ENCODE results near the gene SEC23IP.

SEC23IP gene

DNA sequence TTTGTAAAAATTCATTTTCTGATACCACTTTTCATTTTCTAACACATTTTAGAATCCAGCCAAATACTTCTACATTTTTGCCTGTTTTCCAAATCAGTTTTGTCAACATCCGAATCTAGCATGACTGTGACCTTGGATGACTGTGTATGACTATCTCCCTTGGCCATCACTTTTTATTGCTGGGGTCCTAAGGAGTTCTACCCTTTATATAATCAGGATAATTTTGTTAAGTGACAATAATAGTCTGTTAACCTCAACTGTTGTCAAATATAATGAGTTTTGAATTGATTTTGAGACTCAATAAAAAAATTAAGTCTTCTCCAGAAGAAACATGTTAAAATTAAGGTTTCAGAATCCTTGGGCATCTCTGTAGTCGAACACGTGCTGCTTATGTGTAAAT, 53.3 kb downstream of the SEC23IP start:
- no peak for DNase-seq

DNA sequence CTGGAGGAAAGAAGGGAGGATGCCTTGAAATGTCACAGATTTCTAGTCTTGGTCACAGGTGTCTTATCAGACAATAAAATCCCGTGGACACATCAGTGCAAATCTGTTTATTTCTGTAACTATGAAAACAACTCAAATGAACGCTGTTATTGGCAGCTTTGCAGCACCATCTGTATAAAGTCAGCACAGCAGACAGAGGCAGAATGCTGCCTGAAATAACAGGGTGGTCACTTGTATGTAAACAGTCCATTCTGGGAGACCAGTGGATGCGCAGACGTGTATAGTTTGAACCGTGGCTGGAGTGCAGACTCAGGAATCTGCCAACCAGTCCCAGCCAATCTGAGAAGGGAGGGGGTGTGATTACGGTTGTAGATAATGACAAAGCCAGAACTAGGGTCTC, 54.8 kb downstream of the SEC23IP start:
- DNase-seq: no peak

DNA sequence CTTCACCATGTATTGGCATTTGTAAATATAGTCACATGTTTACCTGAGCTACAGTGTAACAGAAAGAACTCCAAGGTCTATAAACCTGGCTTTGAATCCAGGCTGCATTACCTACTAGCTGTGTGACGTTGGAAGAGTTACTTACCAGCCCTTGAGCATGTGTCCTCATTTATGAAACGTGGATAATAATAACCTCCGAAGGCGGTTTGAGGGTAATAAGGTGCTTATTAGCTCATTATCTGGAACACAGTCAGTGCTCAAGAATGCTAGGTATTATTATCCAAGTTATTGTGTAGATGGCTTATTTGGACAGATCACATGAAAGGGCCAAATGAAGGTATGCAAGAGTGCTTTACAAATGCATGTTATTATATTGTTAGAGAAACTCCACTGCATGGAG, 64.9 kb downstream of the SEC23IP start:
- DNase-seq: no peak

DNA sequence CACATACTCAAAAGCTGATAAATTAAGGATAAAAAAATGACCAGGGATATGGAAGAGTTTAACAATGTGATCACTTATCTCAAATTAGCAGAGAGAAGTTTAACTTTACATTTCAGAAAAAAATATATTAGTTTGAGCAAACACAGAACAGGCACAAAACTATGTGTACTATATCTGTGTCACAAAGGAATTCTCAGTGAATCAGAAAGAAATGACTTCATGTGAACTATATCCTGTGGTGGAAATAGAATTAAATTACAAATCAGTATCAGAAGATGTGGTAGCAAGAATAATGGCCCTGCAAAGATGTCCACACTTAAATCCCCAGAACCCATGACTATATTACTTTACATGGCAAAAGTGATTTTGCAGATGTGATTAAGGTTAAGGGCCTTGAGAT, 70.3 kb downstream of the SEC23IP start:
- DNase-seq: no peak

DNA sequence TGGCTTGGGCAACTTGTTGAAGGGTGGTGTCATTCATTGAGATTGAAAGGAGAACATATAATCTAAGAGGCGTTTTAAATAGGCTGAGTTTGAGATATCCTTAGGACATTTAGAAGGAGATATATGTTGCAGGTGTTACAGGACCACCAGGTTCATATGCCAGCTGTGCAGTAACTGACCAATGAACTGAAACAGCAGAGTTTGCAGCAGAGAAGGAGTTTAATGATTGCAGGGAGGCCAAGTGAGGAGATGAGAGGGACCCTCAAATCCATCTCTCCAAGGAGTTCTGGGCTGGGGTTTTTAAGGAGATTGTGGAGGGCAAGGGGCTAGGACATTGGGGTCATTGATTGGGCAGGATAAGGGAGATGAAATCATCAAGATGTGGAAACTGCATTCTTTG, 74.5 kb downstream of the SEC23IP start:
- no peak for DNase-seq

DNA sequence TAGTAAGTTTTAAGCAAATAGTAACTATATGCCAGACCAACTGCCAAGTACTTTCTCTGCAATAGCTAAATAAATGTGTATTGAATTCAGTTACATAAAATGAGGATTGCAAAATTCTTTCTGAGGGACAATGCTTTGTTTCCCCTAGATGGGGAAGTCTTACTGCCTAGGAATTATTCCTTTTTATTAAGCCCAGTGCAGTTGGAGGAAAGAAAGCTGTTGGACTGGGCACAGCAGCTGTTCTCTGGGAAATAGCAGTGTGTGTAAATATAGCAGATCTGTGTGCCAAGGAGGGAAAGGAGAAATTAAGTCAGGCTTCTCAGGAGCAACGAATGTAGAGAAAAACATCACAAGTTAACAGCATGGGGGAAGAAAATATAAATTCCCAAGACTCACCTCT, 77.1 kb downstream of the SEC23IP start:
- DNase-seq: no peak

DNA sequence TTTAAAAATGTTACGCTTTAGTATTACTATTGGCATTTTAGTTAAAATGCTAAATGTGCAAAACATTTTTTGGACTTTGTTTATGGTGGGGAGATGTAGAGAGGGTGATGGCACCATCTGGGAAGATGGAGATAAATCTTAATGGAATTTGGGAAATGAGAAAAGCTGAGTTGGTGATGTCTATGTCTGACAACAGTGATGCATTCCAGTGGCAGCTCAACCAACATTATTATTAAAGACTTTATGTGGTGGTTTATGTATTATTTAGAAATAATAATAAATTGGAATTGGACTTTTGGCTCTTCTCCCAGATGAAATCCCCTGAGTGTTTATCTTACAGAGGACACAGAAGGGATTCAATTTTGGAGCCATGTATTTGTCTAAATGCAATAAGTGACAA, 77.6 kb downstream of the SEC23IP start:
- no peak for DNase-seq

DNA sequence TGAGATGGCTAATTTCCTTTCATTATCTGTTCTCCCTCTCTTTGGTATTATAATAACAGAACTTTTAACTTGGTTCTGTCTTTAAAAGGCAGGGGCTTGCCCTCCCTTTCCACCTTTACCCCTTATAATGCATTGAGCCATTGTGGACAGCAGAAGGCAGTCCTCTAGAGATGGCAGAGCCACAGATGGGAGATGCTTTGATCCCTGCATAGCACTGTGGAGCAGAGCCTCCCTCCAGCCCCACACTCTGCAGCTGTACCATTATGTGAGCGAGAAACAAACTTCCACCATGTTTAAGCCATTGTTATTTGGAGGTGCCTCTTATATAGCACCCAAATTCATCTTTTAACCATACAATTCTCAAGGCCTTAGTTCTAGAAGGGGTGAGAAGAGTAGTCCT, 78.4 kb downstream of the SEC23IP start:
- no peak for DNase-seq

DNA sequence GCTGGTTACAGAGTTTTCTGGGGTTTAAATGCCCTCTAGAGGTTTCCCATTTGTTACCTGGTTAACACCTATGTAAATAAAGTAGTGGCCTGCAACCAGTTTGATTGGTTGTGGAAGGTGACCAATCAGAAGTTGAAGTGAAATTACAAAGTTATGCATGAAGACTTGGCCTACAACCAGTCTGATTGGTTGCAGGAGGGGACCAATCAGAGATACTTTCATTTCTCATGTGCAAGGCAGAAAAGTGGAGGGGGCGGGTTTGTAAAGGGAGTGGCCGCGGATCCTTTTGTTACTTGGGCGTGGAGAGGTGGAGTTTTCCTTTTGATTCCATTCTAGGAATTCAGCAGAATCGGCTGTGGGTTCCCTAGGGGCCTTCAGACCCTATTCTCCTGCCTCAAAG, 80.8 kb downstream of the SEC23IP start:
- no peak for DNase-seq

DNA sequence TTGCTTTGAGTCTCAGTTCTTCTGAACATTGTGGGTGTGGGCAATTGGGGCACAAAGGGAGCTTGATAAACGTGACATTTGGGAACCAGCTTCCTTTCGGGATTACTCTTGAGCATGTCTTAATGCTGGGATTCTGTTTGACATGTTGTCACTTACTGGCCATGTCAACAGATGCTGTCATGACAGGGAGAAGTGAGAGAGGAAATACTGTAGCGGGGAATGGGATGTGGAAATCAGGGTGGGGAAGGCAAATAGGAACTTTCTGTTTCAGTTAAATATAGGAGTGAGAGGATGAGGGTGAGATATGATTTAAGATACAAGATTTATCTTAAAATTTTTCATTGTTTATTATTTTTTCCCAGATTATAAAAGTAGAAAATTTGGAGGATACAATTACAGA, 83.9 kb downstream of the SEC23IP start:
- no peak for DNase-seq

DNA sequence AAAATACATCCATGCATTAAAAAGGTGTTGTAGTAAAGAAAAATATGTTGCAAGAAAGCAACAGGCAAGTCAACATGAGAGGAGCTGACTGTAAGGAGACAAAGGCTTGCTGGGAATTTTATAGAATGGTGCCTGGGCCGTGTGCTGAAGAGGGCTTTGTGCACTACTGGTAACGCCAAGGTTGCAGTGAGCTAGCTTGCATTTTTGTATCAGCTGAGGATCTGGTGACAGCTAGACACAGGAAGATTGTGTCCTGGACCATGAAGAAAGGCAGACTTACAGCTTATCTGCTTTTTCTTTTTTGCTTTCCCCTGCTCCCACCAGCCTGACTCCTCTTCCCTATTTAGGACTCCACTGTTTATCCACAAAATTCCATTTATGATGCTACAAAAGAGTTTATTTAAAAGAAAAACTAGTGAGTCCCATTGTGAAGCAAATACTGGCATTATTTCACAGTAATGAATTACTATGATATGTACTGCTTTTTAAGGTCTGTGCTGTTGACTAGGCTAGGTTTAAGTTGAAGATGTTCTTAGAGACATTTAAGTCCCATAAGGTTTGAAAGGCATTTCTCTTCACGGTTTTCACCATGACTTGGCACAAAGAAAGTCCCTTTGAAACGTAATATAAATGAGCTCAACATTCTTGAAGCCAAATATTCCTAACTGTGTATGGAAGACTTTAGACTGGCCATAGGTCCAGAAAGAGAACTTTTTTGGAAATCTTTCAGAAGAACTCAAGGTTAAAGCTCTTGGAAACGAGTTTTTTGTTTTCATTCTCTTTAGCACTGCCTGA, 88.6 kb downstream of the SEC23IP start:
- DNase-seq: no peak

DNA sequence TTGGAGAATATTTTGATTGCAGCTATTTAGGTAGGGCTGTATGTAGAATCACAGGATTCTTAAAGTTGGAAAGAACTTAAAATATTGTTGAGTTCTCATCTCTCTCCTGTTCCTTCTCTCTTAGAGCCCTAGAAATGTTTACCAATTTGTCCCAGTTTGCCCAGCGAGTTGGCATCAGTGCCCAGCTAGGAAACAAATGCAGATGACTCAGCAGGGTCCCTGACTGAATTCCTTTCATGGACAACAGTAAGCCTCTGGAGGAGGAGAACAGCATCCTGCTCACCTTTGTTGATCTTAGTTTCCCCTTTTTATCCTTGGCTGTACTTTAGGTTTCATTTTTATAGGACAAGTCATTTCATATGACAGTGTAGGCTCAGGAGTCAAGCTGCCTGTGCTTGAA, 89.3 kb downstream of the SEC23IP start:
- no peak for DNase-seq

DNA sequence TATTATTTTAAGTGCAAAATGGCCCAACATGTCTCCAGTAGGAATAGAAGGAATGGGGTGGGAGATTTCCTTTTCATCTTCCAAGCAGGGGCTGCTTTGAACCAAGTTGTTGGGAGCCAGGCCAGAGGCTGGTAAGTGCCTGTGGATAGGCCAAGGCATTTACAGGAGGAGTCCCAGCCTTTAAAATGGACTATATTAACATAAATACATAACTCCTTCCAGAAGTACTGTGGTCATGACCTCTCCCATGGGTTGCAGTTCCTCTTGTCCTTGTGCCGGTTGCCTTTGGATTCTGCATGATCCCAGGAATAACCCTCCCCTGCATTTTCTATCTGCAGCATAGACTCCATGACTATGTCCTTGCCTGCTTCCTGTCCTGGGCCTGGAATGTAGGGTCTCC, 95.8 kb downstream of the SEC23IP start:
- DNase-seq: no peak

DNA sequence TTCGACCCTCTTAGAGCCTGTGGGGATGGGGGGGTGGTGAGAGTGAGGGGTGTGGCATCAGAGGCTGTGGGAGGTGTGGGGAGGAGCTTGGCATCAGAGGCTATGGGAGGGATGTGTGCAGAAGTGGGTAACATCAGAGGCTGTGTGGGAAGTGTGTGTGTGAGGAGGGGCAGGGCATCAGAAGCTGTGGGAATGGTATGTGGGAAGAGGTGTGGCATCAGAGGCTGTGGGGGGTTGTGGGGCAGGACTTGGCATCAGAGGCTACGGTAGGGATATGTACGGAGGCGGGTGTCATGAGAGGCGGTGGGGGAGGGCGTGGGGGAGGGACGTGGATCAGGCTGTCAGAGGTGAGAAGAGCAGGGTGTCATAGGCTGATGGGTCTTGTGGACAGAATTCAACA, 97.4 kb downstream of the SEC23IP start:
- no peak for DNase-seq

DNA sequence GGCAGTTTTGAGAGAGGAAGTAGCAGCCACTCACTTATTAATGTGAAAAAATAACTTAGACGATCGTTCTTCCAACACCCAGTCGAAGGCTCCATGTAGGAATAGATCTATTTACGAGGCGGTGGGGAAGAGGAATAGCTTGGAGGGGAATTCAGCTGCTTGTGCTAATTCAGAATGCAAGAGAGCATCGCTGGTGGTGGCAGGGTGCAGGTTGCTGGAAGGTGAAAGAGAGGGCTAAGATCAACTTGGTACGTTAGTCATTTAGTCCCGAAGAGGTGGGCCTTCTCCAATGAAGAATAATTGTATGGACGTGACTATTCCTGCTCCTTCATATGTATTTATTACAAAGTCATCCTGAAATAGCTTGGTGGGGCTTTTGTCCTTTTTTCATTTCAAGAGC, 98.5 kb downstream of the SEC23IP start:
- no peak for DNase-seq

DNA sequence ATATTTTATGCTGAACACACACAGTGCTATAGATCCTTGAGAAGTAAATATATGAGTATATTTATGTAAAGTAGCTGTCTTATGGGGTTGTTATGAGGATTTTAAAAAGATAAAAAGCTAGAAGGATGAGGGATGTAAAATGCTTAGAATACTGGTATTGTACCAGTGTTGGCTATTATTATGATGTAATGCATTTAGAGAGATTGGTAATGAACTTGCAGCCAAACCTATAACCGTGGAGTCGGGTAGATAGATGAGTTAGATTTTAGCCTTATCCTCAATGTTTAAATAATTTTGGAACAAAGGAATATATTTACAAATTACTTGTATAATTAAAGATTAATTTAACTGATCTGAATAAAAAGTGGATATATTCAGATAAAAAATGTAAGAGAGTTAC, 99.3 kb downstream of the SEC23IP start:
- DNase-seq: no peak
